NCI-H146 treated with DMSO at 0.1 percent for 48 hours (cell line): ENCODE results near the gene MFAP3L.
"Not testable (repeated sequence)": the region's sequence is repeated elsewhere in the genome, so short reads cannot be mapped to it uniquely, and the experiment has no call there.

Experiments
- DNase-seq: peaks from one replicate; lab custom pipeline; 2025; ENCODE audit not compliant: unreplicated experiment; lab: John Stamatoyannopoulos, UW

The MFAP3L gene

GRCh38 chr4:169943601-169944000 lies 82.6 kb downstream of the MFAP3L start:
- not testable (repeated sequence) for DNase-seq

DNA sequence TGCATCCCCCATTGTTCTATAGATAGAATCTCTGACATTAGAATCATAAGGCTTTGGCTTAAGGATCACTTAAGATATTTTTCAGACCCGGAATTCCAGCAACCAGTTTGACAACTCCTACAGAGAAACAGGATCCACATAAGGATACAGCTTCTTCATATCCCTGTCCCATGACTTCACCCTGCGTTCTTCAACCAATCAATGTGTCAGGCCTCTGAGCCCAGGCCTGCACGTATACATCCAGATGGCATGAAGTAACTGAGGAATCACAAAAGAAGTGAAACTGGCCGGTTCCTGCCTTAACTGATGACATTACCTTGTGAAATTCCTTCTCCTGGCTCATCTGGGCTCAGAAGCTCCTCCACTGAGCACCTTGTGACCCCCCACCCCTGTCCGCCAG lies 85.1 kb downstream of the MFAP3L start:
- no peak for DNase-seq

DNA sequence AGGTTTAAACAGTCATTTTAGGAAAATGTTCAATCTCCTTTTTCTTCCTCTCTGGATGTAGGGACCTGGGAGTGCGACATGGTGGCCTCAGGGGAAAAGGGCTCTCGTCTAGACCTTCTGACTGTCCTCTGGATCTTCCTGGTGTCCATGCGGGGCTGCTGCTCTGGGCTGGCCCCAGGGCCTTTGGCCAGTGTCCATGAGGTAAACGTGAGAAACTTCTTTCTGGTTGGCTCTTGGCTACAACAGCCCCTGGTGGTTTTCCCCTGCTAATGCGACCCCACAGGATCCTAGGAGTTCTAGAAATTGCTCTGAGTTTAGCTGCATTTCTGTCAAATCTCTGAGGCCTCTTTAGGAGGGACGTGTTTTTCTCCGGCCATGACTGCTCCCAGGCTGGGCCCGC lies 85.7 kb downstream of the MFAP3L start:
- DNase-seq: no peak
